ENCODE measurements around the gene B3GNT5. TPM values are rescaled to one million over a fixed set of nuclear protein-coding genes. Genes with fewer than 3 reads are reported as not detected.

The B3GNT5 gene
- total RNA-seq, 1 donor from 2014 or later: 2.9 TPM

DNA sequence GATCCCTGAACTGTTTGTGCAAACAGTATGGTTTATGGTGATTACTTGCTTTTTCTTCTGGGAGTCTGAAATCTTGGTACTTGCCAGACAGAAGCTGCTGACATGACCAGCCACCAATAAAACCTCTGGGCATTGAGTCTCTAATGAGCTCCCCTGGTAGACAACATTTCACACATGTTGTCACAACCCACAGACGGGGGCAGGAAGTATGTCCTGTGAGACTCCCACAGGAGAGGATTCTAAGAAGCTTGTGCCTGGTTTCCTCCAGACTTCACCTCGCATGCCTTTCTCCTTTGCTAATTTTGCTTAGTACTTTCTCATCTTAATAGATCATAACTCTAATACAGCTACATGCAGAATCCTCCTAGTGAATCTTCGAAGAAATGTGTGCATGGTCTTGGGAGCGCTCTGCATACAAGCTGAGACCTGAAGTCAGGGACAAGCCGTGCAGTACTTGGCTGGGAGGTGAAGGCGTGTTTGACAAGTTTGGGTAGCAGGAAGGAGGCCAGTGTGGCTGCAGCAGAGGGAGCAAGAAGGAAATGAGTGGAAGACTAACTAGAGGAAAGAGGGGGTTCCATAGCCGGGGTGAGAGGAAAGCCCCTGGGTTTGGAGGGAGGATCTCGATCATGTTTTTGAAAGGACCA is 49.0 kb downstream of the B3GNT5 start:
- Mint-ChIP-seq H3K4me1 (ENCODE audit: low read depth, unreplicated experiment) (peaks cover 12% of the 10 kb centered on the region), H3K9me3 (ENCODE audit: unreplicated experiment) (peaks cover 7% of the 10 kb centered on the region), H3K27me3 (ENCODE audit: unreplicated experiment) (no peaks in the 10 kb centered on the region), H3K36me3 (ENCODE audit: unreplicated experiment) (peaks cover 6% of the 10 kb centered on the region), H3K27ac (ENCODE audit: unreplicated experiment) (no peak overlapping the region), H3K4me3 (ENCODE audit: unreplicated experiment) (no peak overlapping the region)
- no peak for TF ChIP-seq CTCF (IDR thresholded peaks at IDR 0.05; ENCODE audit: partially characterized antibody, unreplicated experiment)
- no peak for DNase-seq

- peaks cover 4% of the 10 kb centered on the region for H3K9me3 Mint-ChIP-seq (ENCODE audit: unreplicated experiment)
- no peak for DNase-seq
- TF ChIP-seq CTCF (IDR thresholded peaks at IDR 0.05; ENCODE audit: partially characterized antibody, unreplicated experiment): no peak
- no peaks in the 10 kb centered on the region for H3K27me3 Mint-ChIP-seq (ENCODE audit: unreplicated experiment)
- H3K4me1 Mint-ChIP-seq (ENCODE audit: low read depth, unreplicated experiment): peaks cover 5% of the 10 kb centered on the region
- no peak overlapping the region for H3K4me3 Mint-ChIP-seq (ENCODE audit: unreplicated experiment)
- H3K27ac Mint-ChIP-seq (ENCODE audit: unreplicated experiment): peak overlapping the region; percentile 40
- peaks cover 6% of the 10 kb centered on the region for H3K36me3 Mint-ChIP-seq (ENCODE audit: unreplicated experiment)
Observed at GRCh38 chr3:183303690-183304089, 50.6 kb downstream of the B3GNT5 start.

DNA sequence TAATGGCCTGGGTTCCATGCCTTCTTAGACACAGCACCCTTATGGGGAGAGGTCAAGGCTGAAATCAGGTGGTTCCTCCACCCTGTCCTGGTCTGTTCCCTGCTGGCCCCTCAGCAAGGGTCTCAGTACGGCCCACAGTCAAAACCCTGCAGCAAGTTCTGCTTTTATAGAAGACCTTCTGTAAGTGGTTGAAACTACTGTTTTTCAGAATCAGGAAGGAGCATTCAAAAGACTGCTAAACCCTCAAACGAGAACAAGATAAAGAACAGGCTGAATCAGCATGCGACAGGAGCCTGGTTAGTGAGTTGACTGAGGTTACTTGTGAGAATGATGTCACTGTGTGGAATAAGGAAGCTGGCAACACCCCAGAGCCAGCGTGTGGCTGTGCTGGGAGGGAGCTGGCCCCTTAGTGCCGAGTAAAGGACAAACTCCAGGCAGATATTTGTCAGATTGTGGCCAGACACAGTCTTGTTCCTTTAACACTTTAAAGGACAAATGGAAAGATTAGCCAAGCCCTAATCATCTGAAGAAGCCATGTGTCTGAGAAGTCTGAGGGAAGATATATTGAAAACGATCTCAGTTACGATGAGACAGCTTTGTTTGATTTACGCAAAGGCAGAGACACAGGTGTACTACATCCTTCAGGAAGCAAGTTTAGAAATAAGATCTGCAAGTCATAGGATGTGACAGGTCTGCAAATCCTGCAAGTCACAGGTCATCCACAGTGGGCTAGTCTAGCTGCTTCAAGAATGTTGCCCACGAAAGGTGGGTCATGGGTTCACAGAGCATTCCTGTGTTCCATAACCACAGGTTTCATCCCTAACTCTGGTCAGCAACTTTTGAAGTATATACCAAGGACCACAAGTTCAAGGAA is 54.0 kb downstream of the B3GNT5 start:
- H3K27ac Mint-ChIP-seq (ENCODE audit: unreplicated experiment): no peak overlapping the region
- TF ChIP-seq CTCF (IDR thresholded peaks at IDR 0.05; ENCODE audit: partially characterized antibody, unreplicated experiment): no peak
- peaks cover 2% of the 10 kb centered on the region for H3K9me3 Mint-ChIP-seq (ENCODE audit: unreplicated experiment)
- peaks cover 11% of the 10 kb centered on the region for H3K36me3 Mint-ChIP-seq (ENCODE audit: unreplicated experiment)
- DNase-seq: no peak
- no peaks in the 10 kb centered on the region for H3K4me1 Mint-ChIP-seq (ENCODE audit: low read depth, unreplicated experiment)
- no peak overlapping the region for H3K4me3 Mint-ChIP-seq (ENCODE audit: unreplicated experiment)
- H3K27me3 Mint-ChIP-seq (ENCODE audit: unreplicated experiment): no peaks in the 10 kb centered on the region

GRCh38 chr3:183307749-183308148 is 54.7 kb downstream of the B3GNT5 start:
- no peaks in the 10 kb centered on the region for H3K27me3 Mint-ChIP-seq (ENCODE audit: unreplicated experiment)
- no peak for TF ChIP-seq CTCF (IDR thresholded peaks at IDR 0.05; ENCODE audit: partially characterized antibody, unreplicated experiment)
- no peak overlapping the region for H3K4me3 Mint-ChIP-seq (ENCODE audit: unreplicated experiment)
- H3K9me3 Mint-ChIP-seq (ENCODE audit: unreplicated experiment): peaks cover 2% of the 10 kb centered on the region
- no peak for DNase-seq
- H3K27ac Mint-ChIP-seq (ENCODE audit: unreplicated experiment): no peak overlapping the region
- H3K4me1 Mint-ChIP-seq (ENCODE audit: low read depth, unreplicated experiment): no peaks in the 10 kb centered on the region
- H3K36me3 Mint-ChIP-seq (ENCODE audit: unreplicated experiment): peaks cover 11% of the 10 kb centered on the region

GRCh38 chr3:183308751-183309150 is 55.7 kb downstream of the B3GNT5 start:
- H3K4me1 Mint-ChIP-seq (ENCODE audit: low read depth, unreplicated experiment): no peaks in the 10 kb centered on the region
- no peak for DNase-seq
- peaks cover 9% of the 10 kb centered on the region for H3K36me3 Mint-ChIP-seq (ENCODE audit: unreplicated experiment)
- no peaks in the 10 kb centered on the region for H3K27me3 Mint-ChIP-seq (ENCODE audit: unreplicated experiment)
- TF ChIP-seq CTCF (IDR thresholded peaks at IDR 0.05; ENCODE audit: partially characterized antibody, unreplicated experiment): no peak
- H3K4me3 Mint-ChIP-seq (ENCODE audit: unreplicated experiment): no peak overlapping the region
- no peaks in the 10 kb centered on the region for H3K9me3 Mint-ChIP-seq (ENCODE audit: unreplicated experiment)
- H3K27ac Mint-ChIP-seq (ENCODE audit: unreplicated experiment): no peak overlapping the region
